ENCODE results near the gene LRRC27. TPM values are rescaled to one million over a fixed set of nuclear protein-coding genes. Genes with fewer than 3 reads are reported as not detected.

The LRRC27 gene
- total and polyA plus RNA-seq, 2 donors (not counting 1 experiment from before 2014, with no cell fraction given), result 4.1 to 11.7 TPM

GRCh38 chr10:132356621-132357195 lies 24.7 kb downstream of the LRRC27 start:
- H3K9me3 ChIP-seq (ENCODE audit: control insufficient read depth, insufficient read depth, low read depth, low read length), result no peaks in the 10 kb centered on the region
- no peak overlapping the region for H3K27ac ChIP-seq (ENCODE audit: insufficient read depth, low read length)
- no peak overlapping the region for H3K4me3 ChIP-seq (replicated peaks in 1 of 4; ENCODE audit: control extremely low read depth in 1 of 4, insufficient read depth in 1 of 4, low read depth in 3 of 4, low read length in 4 of 4)
- TF ChIP-seq, protein P1, sequence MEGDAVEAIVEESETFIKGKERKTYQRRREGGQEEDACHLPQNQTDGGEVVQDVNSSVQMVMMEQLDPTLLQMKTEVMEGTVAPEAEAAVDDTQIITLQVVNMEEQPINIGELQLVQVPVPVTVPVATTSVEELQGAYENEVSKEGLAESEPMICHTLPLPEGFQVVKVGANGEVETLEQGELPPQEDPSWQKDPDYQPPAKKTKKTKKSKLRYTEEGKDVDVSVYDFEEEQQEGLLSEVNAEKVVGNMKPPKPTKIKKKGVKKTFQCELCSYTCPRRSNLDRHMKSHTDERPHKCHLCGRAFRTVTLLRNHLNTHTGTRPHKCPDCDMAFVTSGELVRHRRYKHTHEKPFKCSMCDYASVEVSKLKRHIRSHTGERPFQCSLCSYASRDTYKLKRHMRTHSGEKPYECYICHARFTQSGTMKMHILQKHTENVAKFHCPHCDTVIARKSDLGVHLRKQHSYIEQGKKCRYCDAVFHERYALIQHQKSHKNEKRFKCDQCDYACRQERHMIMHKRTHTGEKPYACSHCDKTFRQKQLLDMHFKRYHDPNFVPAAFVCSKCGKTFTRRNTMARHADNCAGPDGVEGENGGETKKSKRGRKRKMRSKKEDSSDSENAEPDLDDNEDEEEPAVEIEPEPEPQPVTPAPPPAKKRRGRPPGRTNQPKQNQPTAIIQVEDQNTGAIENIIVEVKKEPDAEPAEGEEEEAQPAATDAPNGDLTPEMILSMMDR (conservative IDR thresholded peaks at IDR 0.05 in 1 of 2, IDR thresholded peaks at IDR 0.05 in 1 of 2; ENCODE audit: low read depth in 1 of 2, low read length in 2 of 2), result no peak
- no peak for TF ChIP-seq EZH2 (IDR thresholded peaks at IDR 0.05; ENCODE audit: low read length, missing control alignments)
- H3K4me2 ChIP-seq (ENCODE audit: extremely low read depth, insufficient read depth, low read length), result no peak overlapping the region
- no peak overlapping the region for H2AFZ ChIP-seq (ENCODE audit: low read length)
- no peak overlapping the region for H3K9ac ChIP-seq (ENCODE audit: insufficient read depth, low read length)
- no peaks in the 10 kb centered on the region for H4K20me1 ChIP-seq (ENCODE audit: control insufficient read depth, extremely low read depth, insufficient read depth, low read length)
- no peaks in the 10 kb centered on the region for H3K36me3 ChIP-seq (ENCODE audit: control insufficient read depth, insufficient read depth, low read length)
- no peaks in the 10 kb centered on the region for H3K79me2 ChIP-seq (ENCODE audit: control insufficient read depth, insufficient read depth, low read length)
- DNase-seq (ENCODE audit: low read depth in 2 of 2), result no peak
- H3K27me3 ChIP-seq (ENCODE audit: control insufficient read depth, insufficient read depth, low read length), result no peaks in the 10 kb centered on the region
- no peaks in the 10 kb centered on the region for H3K4me1 ChIP-seq (ENCODE audit: control insufficient read depth, extremely low read depth, insufficient read depth, low read length)

GRCh38 chr10:132357286-132358058 lies 25.5 kb downstream of the LRRC27 start:
- no peaks in the 10 kb centered on the region for H3K4me1 ChIP-seq (ENCODE audit: control insufficient read depth, extremely low read depth, insufficient read depth, low read length)
- no peak for DNase-seq (ENCODE audit: low read depth in 2 of 2)

More at GRCh38 chr10:132357286-132358058, 25.5 kb downstream of the LRRC27 start:
- Histone ChIP-seq H3K9me3 (ENCODE audit: control insufficient read depth, insufficient read depth, low read depth, low read length) (no peaks in the 10 kb centered on the region), H3K36me3 (ENCODE audit: control insufficient read depth, insufficient read depth, low read length) (no peaks in the 10 kb centered on the region), H3K4me3 (replicated peaks in 1 of 4; ENCODE audit: control extremely low read depth in 1 of 4, insufficient read depth in 1 of 4, low read depth in 3 of 4, low read length in 4 of 4) (no peak overlapping the region), H3K79me2 (ENCODE audit: control insufficient read depth, insufficient read depth, low read length) (no peaks in the 10 kb centered on the region), H3K4me2 (ENCODE audit: extremely low read depth, insufficient read depth, low read length) (no peak overlapping the region), H4K20me1 (ENCODE audit: control insufficient read depth, extremely low read depth, insufficient read depth, low read length) (no peaks in the 10 kb centered on the region), H3K27ac (ENCODE audit: insufficient read depth, low read length) (no peak overlapping the region), H2AFZ (ENCODE audit: low read length) (no peak overlapping the region), H3K9ac (ENCODE audit: insufficient read depth, low read length) (no peak overlapping the region), H3K27me3 (ENCODE audit: control insufficient read depth, insufficient read depth, low read length) (no peaks in the 10 kb centered on the region)
- TF ChIP-seq, protein P1 (conservative IDR thresholded peaks at IDR 0.05 in 1 of 2, IDR thresholded peaks at IDR 0.05 in 1 of 2; ENCODE audit: low read depth in 1 of 2, low read length in 2 of 2), result no peak
- no peak for TF ChIP-seq EZH2 (IDR thresholded peaks at IDR 0.05; ENCODE audit: low read length, missing control alignments)
